ENCODE results near the gene HOXD9.

HOXD9 gene

DNA sequence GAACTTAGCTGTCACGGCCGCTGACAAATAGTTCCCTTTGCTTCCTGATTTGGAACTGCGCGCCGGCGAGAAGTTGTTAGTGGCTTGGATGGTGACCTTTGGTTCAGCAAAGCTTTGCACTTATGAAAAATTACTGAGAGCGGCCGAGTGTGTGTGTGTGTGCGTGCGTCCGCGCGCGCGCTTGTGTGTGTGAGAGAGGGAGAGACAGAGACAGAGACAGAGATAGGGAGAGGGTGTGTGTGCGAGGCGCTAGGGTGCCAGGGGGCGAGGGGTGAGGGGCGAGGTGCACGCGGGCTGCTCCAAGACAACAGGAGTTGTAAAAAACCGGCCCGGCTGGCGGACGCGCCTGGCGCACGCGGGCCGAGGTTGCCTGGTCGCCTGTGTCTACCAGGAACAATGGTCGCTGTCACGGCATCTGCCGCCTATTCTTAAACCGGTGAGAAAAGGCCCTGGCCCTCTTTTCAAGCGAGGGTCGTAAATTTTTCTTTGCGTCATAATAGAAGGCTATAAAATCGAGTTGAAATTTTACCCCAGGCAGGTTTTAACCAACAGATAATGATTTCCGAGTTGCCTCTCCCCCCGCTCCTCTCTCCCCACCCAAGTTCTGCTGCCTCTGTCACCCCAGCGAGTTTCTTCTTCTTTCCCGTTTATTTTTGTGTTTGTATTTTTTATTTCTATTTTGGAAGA is 35.1 kb downstream of the HOXD9 start:
- DNase-seq = no peak

DNA sequence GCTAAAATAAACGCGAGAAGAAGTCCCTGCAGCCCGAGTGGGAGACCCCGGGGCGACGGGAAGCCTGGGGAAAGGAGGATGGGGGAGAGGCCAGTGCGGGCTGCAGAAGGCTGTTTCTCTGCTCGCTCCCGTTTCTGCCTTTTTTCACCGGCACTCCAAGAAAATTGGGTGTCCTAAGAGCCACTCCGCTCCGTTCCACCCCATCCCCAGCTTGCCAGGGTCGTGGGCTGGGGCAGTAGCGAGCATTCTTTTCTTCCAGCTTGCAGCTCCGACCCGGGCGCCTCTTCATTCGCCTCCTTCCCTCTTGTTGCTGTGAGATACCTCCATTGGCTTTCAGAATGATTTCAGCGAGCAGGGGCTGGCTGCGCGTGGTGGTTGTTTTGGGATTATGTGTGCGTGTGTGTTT is 35.7 kb downstream of the HOXD9 start:
- DNase-seq = no peak

DNA sequence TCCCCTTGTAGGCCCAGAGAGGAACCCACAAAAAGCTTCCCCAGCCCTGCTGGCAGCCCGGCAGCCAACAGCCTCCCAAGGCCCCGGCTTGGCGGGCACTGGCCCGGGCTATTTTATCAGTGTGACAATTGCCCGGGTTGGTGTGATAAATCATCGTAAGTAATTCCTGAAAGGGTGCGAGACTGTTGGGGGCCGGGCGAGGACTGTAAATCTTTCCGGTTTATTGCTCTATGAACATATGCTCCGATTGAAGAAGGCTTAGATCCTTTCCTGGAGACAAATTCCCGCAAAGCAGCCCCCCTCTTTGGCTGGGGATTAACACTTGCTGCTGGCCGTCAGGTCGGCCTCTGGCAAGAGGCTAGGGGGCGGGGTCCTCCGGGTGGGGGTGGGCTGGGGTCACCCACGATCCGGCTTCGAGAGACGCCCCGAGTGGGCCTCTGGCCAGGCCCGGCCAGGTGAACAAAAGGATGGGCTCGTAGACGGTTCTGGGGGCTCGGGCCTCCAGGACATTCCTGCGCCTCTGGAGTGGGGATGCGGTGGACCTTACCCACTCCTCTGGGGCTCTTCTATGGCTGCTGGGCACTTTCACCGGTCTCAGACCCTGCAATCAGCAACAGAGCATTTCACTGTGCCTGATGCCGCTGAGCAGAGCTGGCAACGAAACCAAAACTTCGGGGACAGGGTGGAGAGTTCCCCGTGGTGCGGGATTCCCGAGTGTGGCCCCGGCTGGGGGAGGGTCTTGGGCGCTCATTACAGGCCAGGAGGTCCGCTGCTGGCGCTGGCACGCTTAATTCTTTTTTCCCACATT is 36.5 kb downstream of the HOXD9 start:
- no peak for DNase-seq

DNA sequence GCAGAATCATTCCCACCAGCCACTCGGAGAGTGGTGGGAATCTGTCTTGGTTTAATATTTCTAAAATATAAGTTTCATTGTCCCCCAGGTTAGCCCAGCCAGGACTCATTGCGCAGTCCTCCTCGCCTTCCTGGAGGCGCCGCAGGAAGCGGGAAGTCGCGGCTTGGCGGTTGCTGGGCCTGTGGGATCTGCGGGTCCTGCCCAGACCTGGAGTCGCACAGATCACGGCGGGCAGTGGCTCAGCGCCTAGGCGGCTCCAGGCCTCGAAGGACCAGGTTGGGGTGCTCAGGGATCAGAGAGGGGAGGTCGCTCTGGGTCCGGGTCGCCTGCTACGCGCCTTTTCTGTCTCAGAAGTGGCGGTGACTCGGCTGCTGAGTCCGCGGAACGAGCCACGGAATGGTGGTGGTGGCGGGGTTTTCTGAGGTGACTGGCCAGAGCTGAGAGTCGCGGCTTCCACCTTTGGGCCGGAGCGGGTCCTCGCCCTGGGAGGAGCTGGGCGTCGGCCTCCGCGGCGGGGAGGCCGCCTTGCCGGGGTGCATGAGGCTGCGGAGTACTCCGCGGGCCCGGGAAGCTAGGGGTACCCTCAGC is 37.2 kb downstream of the HOXD9 start:
- DNase-seq = no peak

DNA sequence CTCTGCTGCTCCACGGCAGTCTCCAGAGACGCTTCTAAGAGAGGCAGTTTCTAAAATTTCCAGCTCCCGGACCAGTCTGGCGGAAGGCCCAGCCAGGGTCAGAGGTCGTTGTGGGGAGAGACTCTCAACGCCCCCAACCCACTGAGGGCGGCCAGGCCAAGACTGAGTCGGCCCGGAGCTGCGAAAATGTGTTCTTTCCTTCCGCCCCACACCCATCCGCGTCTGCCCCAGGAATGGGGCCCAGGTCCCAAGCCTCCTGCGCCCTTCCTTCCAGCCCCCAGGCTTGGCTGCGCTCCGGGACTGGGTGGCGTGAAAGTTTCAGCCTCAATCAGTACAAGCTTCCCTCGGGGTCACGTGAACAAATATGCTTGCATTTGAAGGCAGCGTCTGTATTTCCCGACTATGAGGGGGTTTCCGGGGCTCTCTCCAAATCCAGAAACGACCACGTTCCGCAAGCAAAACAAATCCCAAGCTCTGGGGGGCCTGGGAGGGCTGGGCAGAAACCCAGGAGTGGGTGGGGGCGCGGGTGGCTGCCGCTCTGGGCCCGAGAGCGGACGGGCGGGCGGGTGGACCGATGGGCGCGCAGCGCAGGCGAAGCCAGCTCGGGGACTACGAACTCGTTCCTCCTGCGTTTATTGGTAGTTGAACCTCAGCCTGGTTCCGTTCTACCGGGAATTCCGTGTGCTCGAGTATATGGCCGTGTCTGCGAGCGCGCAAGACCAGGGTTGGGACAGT is 37.9 kb downstream of the HOXD9 start:
- DNase-seq = no peak

DNA sequence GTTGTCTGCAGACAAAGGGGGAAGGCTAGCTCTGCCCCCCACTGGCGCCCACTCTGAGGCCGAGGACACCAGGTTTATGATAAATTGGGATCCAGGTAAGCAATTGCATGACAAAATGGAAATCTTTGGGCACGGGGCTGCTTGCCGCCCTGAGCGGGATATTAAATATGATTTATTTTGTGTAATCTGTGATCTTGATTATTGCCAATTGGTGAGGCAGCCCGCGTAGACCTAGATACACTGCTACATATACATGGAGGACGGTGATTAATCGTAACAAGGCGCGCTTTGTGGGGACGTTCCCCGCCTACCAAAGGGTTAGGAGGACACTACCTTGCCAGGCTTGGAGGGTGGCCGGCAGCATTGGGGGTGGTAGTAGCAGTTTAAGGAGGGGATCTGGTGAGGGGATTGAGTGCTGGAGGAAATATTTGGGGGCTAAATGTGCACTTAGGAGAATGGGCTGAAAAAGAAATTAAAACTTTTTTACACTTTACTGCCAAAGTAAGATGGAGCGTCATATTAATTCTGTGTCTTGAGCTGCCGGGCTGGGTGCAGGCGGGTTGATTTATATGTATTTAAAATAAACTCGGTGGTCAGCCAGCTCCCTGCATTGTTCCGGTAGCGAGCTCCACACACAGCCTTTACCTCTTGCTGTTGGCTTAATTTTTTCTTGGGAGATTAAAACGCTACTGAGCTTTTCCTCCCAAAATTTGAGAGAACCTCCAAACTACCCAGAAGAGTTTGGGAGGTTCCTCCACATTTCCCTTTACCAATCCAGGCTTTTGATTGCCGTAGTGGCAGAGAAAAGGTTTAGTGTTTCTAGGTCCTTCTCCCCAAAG is 38.7 kb downstream of the HOXD9 start:
- no peak for DNase-seq

DNA sequence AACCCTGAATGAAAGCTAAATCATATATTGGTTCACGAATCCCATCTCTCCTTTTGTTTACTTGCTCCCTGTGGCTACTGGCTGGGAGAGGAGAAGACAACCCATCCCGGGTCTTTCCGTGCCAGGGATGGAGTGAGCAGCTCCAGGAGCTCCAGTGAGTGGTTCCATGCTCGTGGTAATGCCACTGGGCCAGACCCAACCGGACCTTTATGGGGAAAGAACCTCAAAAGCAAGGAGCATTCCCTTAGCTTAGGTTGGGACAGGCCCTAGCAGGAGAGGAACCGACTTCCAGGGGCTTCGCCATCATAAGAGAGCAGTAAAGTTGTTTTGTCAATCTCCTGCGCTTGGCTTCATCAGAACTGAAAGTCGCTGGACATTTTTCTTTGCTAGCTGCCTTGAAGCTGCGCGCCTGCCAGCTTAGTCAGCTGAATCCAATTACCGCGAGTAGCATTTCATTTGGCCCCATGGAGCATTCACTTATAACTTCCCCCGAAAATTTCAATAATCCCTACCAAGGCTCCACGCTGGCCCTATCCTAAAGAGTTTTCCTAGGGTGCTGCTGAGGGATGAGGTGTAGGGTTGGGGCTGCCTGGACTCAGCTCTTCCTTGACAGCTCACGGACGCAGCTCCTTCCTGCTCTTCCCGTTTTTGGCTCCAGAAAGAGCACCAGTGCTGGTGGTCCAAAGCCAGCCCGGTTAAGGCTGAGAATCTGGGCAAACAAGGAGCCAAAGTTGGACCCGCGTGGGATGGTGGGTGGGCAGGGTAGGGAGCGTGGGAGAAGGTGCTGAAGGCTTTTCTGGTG is 39.5 kb downstream of the HOXD9 start:
- DNase-seq = no peak

DNA sequence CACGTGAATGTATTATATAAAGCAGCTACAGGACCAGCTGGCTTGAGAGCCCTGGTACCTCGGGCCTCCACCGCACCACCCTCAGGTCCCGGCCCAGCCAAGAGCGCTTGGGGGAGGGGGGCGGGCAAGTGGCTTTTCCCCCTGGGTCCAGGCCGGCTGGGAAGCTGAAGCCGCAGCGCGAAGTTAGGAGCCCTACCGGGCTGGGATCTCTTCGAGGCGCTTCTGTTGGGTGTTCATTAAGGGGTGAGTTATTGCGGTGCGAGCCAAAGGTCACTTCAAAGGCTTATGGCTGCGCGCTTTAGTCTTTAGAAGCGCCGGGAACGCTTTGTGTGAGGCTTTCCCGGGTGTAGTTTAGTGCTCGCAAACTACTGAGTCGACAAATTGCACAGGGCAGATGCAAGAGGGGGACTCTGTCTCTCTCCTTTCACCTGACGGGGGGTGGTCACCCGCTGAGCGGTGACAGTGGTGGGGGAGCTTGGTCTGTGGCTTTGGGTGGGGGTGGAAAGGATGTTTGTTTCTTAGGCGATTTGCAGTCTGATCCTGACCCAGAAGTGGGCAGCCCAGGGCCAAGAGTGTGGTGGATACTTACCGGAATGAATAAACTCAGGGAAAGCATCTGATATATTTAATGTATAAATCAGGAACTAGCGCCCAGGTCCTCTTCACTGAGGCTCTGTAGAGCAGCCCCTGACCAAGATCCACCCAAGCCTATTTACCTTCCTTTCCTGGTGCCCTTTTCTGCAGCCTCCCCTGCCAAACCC is 40.6 kb downstream of the HOXD9 start:
- DNase-seq = no peak

DNA sequence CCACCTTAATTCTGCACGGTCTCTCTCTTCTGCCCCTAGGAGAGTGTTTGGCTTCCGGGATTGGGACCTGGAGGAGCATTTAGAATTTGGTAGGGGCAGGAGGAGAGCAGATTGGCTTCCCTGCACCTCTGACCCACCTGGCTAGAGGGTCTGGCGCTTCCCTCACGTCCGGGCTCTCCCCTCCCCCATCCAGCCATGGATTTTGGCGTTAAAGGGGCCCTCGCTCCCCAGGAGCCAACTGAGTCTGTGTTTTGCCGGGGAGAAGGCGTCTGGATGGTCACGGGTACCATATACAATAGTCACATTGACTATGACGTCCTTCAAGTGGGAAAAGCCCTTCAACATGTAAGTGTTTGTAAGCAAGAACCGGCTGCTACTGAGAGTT is 41.1 kb downstream of the HOXD9 start:
- no peak for DNase-seq

DNA sequence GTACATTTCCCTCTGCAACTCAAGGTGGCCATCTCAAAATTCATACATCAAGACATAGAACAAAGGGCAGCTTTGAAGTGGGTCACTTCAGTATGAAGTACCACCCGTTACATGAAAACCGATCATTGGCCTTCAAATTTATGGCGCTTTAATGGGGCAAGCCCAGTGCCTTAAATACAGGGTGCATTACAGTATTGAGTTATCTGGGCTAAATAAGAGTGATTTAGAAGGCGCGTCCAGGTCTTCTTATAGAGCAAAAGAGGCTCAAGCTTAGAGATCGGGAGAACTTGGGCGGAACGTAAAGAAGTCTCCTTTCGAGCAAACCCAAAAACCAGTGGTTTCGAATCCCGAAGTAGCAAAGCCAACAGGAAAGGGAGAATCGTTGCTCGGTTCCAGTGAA is 41.7 kb downstream of the HOXD9 start:
- no peak for DNase-seq

DNA sequence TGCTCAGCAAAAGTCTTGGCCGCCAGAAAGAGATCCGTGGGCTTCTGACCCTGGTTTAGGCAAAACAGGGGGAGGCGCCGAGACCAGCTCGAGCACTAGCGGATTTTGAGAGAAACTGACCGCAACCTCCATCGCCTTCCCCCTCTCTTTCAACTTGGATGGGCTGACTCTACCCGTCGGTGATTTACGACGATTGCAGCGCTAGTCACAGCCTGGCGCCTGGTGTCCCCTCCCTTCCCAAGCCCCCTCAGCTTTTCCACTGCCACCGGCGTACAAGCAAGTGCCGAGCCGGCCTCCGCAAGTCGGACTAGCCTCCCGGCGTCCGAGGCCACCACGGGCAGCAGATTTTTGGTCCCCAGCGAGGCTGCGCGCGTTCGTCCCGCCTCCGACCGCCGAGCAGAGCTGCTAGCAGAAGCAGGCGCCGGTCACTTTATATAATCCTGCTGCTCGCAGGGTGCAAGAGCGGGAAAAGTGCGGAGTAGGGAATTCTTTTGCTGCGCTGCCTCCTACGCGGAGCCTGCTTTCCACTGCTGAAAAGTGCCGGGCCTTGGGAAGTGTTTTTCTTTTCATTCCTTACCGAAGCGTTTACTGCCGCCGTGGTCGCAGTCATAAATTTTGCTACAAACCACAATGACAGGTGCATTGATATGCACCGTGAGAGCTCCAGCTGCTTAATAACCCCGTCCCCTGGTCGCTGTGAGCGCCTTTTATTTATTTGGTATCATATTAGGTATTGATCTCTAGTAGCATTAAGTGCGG is 42.3 kb downstream of the HOXD9 start:
- no peak for DNase-seq

DNA sequence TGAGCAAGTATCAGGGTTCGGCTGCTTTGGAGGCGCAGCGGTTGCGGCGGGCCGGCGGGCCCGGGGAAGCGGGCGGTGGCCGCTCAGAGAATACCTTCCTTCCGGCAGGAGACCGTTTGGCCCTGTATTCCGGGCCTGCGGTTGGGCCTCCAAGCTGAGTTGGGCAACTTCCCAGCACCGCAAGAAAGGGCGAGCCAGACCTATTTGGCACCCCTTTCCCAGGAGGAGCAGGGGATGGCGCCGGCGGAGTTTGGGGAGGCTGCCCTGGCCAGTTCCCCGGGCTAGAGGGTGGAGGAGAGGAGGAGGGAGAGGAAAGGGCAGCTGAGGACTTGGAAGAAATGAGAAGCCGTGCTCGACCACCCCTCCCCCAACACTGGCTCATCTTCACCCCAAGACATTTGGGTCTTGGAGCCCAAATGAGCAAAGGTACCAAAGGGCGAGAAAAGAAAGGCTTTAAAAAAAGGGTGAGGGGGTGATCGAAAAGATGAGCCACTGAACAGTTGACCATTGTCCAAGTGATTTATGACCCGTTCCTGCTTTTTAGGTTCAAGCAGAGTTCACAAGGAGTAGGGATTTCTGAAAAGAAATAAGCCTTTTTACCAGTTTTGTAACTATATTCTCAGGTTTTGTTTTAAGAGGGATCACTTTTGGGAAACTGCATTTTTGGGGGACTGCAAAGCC is 43.0 kb downstream of the HOXD9 start:
- no peak for DNase-seq

DNA sequence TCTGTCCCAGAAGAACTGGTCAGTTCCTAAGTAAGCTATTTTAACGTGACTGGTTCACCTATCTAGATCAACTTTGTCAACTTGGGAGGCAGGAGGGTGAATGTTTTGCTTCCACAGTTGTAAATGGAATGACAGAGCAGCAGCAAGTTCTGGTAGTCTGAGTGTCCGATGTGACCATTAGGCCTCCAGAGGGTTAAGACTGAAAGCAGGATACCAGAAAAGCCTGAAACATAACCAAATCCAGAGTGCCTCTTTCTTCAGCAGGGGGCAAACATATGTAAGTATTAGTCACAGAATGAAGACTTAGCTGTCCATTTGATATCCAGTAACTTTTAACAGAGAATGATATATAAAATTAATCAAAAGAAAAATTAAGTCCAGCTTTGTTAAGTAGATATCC is 43.8 kb downstream of the HOXD9 start:
- no peak for DNase-seq

DNA sequence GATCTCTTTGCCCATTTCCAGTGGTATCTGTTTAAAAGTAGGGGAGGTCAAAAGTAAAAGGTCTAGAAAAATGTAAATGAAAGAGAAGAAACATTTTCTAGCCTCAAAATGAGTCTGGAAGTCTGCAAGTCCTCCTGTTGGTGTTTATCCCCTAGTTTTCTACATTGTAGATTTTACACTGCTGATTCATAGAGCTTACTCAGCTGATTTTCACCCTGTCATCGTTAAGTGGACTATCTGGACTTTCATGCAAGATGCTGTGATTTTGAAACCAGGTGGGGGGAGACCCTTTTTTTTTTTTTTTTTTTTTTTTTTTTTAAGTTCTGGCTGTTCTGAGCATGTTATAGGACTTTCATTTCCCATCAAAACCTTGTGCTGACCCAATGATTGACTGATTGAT is 44.9 kb downstream of the HOXD9 start:
- no peak for DNase-seq

DNA sequence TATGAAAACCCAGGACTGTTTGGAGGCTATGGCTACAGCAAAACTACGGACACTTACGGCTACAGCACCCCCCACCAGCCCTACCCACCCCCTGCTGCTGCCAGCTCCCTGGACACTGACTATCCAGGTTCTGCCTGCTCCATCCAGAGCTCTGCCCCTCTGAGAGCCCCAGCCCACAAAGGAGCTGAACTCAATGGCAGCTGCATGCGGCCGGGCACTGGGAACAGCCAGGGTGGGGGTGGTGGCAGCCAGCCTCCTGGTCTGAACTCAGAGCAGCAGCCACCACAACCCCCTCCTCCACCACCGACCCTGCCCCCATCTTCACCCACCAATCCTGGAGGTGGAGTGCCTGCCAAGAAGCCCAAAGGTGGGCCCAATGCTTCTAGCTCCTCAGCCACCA is 46.7 kb downstream of the HOXD9 start:
- DNase-seq = no peak

DNA sequence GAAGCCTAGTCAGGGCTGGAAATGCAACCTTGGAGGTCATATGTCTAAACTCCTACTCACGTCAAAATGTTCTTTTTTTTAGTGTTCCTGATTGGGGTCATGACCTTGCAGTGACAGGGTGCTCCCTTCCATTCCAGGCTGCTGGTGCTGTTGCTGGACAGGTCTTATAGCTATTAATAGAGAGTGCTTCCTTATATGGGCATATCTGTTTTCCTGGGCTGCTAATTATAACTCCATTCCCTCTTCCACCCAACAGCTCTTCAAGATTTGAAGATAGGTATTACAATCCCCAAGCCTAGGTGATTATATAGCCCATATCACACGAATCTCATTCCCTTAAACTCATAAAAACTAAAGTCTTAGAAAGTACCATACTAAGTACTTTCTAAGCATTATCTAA is 47.2 kb downstream of the HOXD9 start:
- DNase-seq = no peak

DNA sequence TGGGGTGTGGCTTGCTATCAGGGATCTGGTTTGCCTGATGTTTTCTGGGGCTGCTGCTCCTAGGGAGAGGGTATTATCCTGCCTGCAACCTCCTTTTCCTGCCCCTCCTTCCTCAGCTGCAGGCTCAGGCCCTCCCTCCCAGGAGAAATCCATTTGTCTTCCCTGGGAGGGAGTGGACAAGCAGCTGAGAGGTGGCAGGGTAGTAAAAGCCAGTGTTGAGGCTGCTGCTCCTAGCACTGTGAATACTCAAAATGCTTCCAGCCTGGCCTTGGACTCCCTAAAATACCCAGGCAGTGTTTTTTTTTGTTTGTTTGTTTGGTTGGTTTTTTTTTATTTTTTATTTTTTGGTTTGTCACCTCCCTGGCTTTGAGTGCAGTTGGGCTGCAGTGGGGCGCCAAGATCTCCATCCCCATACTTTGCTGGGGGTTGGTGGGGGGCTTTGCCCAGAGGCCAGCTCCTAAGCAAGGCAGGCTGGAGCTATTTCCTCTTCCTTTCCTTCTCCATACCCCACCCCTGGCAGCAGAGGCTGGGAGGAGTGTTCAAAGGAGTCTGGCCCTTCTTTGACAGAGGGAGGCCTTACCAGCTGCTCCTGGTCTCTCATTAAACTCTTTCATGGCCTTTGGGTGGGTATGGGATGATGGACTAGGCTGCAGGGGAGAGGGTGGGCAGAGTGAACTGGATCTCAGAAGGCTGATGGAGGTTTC is 48.2 kb downstream of the HOXD9 start:
- no peak for DNase-seq

DNA sequence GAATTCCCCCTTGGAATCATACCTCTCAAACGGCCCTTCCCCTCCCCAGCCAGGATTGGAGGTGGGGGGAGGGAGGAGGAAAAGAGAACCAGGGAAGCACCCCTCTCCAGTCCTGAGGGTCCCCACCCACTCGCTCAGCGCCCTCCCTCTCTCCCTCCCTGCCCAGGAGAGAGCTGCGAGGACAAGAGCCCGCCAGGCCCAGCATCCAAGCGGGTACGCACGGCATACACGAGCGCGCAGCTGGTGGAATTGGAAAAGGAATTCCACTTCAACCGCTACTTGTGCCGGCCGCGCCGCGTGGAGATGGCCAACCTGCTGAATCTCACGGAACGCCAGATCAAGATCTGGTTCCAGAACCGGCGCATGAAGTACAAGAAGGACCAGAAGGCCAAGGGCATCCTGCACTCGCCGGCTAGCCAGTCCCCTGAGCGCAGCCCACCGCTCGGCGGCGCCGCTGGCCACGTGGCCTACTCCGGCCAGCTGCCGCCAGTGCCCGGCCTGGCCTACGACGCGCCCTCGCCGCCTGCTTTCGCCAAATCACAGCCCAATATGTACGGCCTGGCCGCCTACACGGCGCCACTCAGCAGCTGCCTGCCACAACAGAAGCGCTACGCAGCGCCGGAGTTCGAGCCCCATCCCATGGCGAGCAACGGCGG is 49.0 kb downstream of the HOXD9 start:
- no peak for DNase-seq
